ENCODE data around the gene MAP7.
"Not testable (repeated sequence)": the region's sequence is repeated elsewhere in the genome, so short reads cannot be mapped to it uniquely, and the experiment has no call there.

The MAP7 gene

DNA sequence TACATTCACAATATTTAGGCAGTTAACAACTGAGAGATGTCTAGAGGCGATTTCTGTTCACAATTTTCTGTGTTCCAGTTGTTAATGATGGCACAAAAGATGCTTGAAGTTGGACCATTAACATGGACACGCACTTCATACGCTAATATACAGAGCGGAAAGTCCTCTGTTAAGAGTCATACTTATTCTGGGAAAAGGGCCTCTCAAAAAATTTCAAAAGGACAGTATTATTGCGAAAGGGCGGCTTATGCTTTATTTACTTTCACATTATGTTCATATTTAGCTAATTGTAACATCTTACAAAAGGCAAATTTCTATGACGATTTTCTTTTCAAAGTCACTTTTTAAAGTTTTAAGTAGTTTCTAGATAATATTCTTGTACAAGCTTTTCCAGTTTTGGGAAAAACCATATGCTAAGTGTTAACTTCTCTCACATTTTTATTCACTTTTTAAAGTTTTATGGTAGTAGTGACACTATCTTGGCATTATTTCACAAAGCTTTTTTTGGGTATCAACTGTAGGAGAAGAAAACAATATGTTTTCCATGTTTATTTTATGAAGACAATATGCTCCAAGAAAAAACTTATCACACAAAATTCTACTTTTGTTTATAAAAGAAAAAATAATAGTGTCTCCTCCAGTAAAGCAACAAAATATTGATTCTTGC is 62.3 kb downstream of the MAP7 start:
- no peak for DNase-seq (ENCODE audit: low spot score)
- POLR2A ChIA-PET (ENCODE audit: low non-redundant PET) = no interaction called here
- CTCF ChIA-PET = interaction anchor here (0.6 kb wide), 1 partner anchor 22 kb away, joined by 3 read pairs; no protein-coding TSS in a partner anchor

DNA sequence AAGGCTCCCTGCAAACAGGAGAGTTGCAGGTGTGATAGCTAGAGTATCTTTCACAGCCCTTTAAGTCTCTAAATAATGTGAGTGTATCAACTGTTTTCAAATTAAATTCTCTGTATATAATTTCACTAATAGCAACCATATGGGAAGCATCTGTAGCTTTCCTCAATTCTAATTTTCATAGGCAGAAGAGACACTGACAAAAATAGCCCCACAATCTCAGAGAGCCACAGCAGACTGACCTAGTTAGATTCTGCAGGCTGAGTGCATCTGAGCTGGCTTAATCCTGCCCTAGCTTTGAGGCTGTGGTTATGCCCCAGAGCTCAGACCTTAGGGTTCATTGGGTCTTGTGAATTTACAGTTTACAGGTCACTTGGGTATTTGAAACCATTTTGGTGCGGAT is 63.9 kb downstream of the MAP7 start:
- ChIA-PET CTCF (no interaction called here), POLR2A (ENCODE audit: low non-redundant PET) (no interaction called here)
- DNase-seq (ENCODE audit: low spot score) = no peak
- TF ChIP-seq, protein P1, sequence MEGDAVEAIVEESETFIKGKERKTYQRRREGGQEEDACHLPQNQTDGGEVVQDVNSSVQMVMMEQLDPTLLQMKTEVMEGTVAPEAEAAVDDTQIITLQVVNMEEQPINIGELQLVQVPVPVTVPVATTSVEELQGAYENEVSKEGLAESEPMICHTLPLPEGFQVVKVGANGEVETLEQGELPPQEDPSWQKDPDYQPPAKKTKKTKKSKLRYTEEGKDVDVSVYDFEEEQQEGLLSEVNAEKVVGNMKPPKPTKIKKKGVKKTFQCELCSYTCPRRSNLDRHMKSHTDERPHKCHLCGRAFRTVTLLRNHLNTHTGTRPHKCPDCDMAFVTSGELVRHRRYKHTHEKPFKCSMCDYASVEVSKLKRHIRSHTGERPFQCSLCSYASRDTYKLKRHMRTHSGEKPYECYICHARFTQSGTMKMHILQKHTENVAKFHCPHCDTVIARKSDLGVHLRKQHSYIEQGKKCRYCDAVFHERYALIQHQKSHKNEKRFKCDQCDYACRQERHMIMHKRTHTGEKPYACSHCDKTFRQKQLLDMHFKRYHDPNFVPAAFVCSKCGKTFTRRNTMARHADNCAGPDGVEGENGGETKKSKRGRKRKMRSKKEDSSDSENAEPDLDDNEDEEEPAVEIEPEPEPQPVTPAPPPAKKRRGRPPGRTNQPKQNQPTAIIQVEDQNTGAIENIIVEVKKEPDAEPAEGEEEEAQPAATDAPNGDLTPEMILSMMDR (conservative IDR thresholded peaks at IDR 0.05; ENCODE audit: low read depth) = no peak
- no peak overlapping the region for H3K27ac ChIP-seq

More for the DNA sequence above, 62.3 kb downstream of the MAP7 start:
- H3K27ac ChIP-seq = no peak overlapping the region
- TF ChIP-seq, protein P1 (conservative IDR thresholded peaks at IDR 0.05; ENCODE audit: low read depth) = no peak

DNA sequence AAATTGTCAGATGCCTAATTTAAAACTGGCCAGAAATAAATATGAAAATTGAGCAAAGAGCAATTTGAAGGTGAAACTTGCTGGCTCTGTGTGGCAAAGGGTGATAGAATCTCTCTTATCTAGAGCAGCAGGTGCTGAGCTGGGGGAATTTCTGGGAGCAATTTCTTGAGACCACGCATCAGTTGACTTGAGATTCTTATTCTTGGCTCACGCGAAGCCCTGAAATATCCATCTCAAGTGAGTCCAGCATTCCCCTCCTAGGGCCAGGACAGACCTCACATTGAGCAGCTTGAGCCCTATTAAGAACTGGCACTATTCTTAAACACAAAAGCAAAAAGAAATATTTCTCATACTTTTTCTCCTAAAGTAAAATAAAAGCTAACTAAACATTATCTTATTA is 66.3 kb downstream of the MAP7 start:
- TF ChIP-seq, protein P1 (conservative IDR thresholded peaks at IDR 0.05; ENCODE audit: low read depth) = no peak
- DNase-seq (ENCODE audit: low spot score) = no peak
- ChIA-PET CTCF (no interaction called here), POLR2A (ENCODE audit: low non-redundant PET) (no interaction called here)
- no peak overlapping the region for H3K27ac ChIP-seq

DNA sequence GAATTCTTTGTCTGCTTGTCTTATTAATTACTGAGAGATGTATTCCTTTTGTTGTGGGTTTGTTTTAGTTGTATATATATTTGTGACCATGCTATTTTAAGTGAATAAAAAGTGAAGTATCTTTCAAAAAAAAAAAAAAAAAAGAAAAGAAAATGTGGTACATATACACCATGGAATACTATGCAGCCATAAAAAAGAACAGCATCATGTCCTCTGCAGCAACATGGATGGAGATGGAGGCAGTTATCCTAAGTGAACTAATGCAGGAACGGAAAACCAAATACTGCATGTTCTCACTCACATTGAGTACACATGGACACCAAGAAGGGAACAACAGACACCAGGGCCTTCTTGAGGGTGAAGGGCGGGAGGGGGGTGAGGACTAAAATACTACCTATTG is 67.2 kb downstream of the MAP7 start:
- POLR2A ChIA-PET (ENCODE audit: low non-redundant PET); DNase-seq (ENCODE audit: low spot score); H3K27ac ChIP-seq; CTCF ChIA-PET: not testable (repeated sequence)

DNA sequence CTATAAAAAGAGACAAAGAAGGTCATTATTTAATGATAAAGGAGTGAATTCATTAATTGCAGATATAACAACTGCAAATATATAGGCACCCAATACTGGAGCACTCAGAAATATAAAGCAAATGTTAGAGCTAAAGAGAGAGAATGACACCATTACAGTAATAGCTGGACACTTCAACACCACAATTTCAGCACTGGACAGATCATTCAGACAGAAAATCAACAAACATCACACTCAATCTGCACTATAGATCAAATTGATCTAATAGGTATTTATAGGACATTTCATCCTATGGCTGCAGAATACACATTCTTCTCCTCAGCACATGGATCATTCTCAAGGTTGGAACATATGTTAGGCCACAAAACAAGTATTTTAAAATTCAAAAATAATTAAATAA is 72.7 kb downstream of the MAP7 start:
- H3K27ac ChIP-seq = no peak overlapping the region
- ChIA-PET CTCF (no interaction called here), POLR2A (ENCODE audit: low non-redundant PET) (no interaction called here)
- DNase-seq (ENCODE audit: low spot score) = no peak
- TF ChIP-seq, protein P1 (conservative IDR thresholded peaks at IDR 0.05; ENCODE audit: low read depth) = no peak

DNA sequence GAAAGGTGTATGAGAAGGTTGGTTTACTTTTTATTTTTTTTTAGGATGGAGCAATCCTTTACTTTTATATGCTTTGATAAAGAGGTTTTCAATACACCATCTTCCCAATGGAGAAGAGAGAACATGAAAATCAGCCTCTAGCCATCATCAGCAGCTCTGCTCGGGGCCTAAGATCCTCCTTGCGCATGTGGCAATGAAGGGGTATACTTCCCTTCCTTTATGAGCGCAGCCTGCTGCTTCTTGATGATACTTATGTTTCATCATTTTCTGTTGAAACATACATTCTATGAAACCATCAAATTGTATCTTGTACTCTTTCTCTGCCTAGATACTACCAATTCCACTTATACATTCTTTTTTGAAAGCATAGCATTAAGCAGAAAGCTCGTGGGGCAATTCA is 74.5 kb downstream of the MAP7 start:
- CTCF ChIA-PET = interaction anchor here (0.6 kb wide), 1 partner anchor 30 kb away, joined by 4 read pairs; no protein-coding TSS in a partner anchor
- TF ChIP-seq, protein P1 (conservative IDR thresholded peaks at IDR 0.05; ENCODE audit: low read depth) = no peak
- DNase-seq (ENCODE audit: low spot score) = no peak
- H3K27ac ChIP-seq = no peak overlapping the region
- POLR2A ChIA-PET (ENCODE audit: low non-redundant PET) = no interaction called here

DNA sequence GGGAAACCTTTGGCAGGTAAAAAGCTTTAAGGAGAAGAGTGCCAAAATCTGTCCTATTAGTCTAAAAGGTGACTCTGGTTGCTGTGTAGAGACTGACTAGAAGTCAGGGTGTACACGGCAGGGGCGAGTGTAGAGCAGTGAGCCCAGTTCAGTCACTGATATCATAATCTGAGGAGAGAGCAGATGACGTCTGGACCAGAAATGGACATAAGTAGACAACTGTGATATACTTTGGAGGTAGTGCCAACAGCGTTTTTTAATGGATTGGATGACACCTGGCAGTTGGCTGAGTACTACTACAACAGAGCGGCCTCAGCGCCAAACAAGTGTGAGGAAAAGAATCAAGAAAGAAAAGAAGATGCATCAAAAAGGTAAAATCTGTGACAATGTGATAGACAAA is 76.0 kb downstream of the MAP7 start:
- DNase-seq (ENCODE audit: low spot score) = no peak
- ChIA-PET CTCF (no interaction called here), POLR2A (ENCODE audit: low non-redundant PET) (no interaction called here)
- no peak overlapping the region for H3K27ac ChIP-seq
- TF ChIP-seq, protein P1 (conservative IDR thresholded peaks at IDR 0.05; ENCODE audit: low read depth) = no peak

Data from RWPE1 (cell line).